ENCODE measurements around the gene ERC2. TPM values are rescaled to one million over a fixed set of nuclear protein-coding genes. Genes with fewer than 3 reads are reported as not detected.

ERC2 gene
- total and polyA plus RNA-seq, 2 of the 8 experiments (the other 6 are each of a cell fraction or from before 2014, with no cell fraction given) = 16.4 to 22.8 TPM

- H4K20me1 ChIP-seq (replicated peaks in 1 of 2; ENCODE audit: control insufficient read depth in 1 of 2, insufficient read depth in 2 of 2, low read length in 2 of 2) = no peaks in the 10 kb centered on the region
- H3K79me2 ChIP-seq (ENCODE audit: control insufficient read depth in 1 of 2, insufficient read depth in 2 of 2, low read length in 2 of 2) = no peaks in the 10 kb centered on the region
- no peak overlapping the region for H3K4me3 ChIP-seq (ENCODE audit: extremely low read depth in 1 of 4, insufficient read depth in 2 of 4, low read depth in 3 of 4, low read length in 4 of 4)
- H3K23ac ChIP-seq (ENCODE audit: insufficient read length) = no peak overlapping the region
- no peak overlapping the region for H3K56ac ChIP-seq (replicated peaks; ENCODE audit: insufficient read length, low read depth, low read length)
- H3K27ac ChIP-seq (ENCODE audit: low read depth, low read length) = no peak overlapping the region
- H2AFZ ChIP-seq (ENCODE audit: low read length) = no peak overlapping the region
- H4K5ac ChIP-seq (ENCODE audit: insufficient read length, low read depth, low read length) = no peak overlapping the region
- no peak overlapping the region for H3K9ac ChIP-seq (replicated peaks in 1 of 4; ENCODE audit: extremely low read depth in 1 of 4, low read depth in 3 of 4, low read length in 3 of 4)
- no peak overlapping the region for H3K14ac ChIP-seq (ENCODE audit: insufficient read length)
- no peaks in the 10 kb centered on the region for H3K4me1 ChIP-seq (replicated peaks in 1 of 4; ENCODE audit: control insufficient read depth in 3 of 4, insufficient read depth in 4 of 4, low read length in 3 of 4)
- no peak overlapping the region for H2BK5ac ChIP-seq (ENCODE audit: low read depth, low read length)
- H3K18ac ChIP-seq (ENCODE audit: extremely low read depth, low read length) = no peak overlapping the region
- H2BK20ac ChIP-seq (ENCODE audit: low read length) = no peak overlapping the region
- no peak overlapping the region for H3K4ac ChIP-seq (replicated peaks; ENCODE audit: insufficient read length, low read depth, low read length)
- ChIA-PET CTCF (ENCODE audit: partially characterized antibody) (interaction anchor here (1.2 to 1.6 kb wide), 2 partner anchors 10 to 18 kb away, joined by 4 to 5 read pairs; no protein-coding TSS in a partner anchor), POLR2A (ENCODE audit: partially characterized antibody) (no interaction called here)
- no peaks in the 10 kb centered on the region for H3K9me3 ChIP-seq (ENCODE audit: insufficient read depth in 2 of 2, low read depth in 1 of 2, low read length in 1 of 2)
- DNase-seq (ENCODE audit: low read depth in 1 of 2, low spot score in 2 of 2) (no peak), FAIRE-seq (no peak)
- H4K91ac ChIP-seq (replicated peaks; ENCODE audit: insufficient read length, low read length) = no peak overlapping the region
- no peak overlapping the region for H4K8ac ChIP-seq (ENCODE audit: extremely low read depth, insufficient read depth, low read length)
- no peak overlapping the region for H3K4me2 ChIP-seq (ENCODE audit: insufficient read depth in 1 of 2, low read depth in 2 of 2, low read length in 2 of 2)
- no peak overlapping the region for H2BK15ac ChIP-seq (ENCODE audit: low read length)
- H3K27me3 ChIP-seq (replicated peaks in 1 of 4; ENCODE audit: control insufficient read depth in 3 of 4, extremely low read depth in 1 of 4, insufficient read depth in 3 of 4, low read length in 3 of 4) = no peaks in the 10 kb centered on the region
- no peaks in the 10 kb centered on the region for H3K36me3 ChIP-seq (ENCODE audit: control insufficient read depth in 2 of 4, insufficient read depth in 4 of 4, low read length in 3 of 4)
- no peak overlapping the region for H2AK5ac ChIP-seq (ENCODE audit: low read depth, low read length)
- H3K79me1 ChIP-seq (ENCODE audit: low read depth, low read length) = no peaks in the 10 kb centered on the region
- no peak overlapping the region for H2BK120ac ChIP-seq (replicated peaks; ENCODE audit: low read depth, low read length)
- 96% methylated on average over 2 of the region's 2 CpGs; no CpG with 5 or more reads in 1 of the 2 experiments for WGBS, 2 experiments (ENCODE audit: extremely low coverage in 1 of 2, insufficient coverage in 1 of 2, insufficient read length in 1 of 2, insufficient replicate concordance in 2 of 2, low coverage in 1 of 2, low lambda C conversion rate in 2 of 2, missing lambda C conversion rate in 1 of 2)
- H3K23me2 ChIP-seq (ENCODE audit: low read depth, low read length) = no peaks in the 10 kb centered on the region
- H2BK12ac ChIP-seq (ENCODE audit: low read depth, low read length) = no peak overlapping the region
- TF ChIP-seq EZH2 (IDR thresholded peaks at IDR 0.05; ENCODE audit: low read depth, low read length, severe bottlenecking) (no peak), SIRT6 (IDR thresholded peaks at IDR 0.05; ENCODE audit: low read length) (no peak), KDM4A (IDR thresholded peaks at IDR 0.05; ENCODE audit: low read depth, low read length, severe bottlenecking) (no peak), CTBP2 (IDR thresholded peaks at IDR 0.05; ENCODE audit: borderline replicate concordance, insufficient read depth, insufficient read length, low read length) (no peak), NRF1 (IDR thresholded peaks at IDR 0.05; ENCODE audit: low read depth, low read length) (no peak), POLR2A (IDR thresholded peaks at IDR 0.05; ENCODE audit: control extremely low read depth in 1 of 2, low read depth in 2 of 2, low read length in 2 of 2) (no peak), TEAD4 (IDR thresholded peaks at IDR 0.05; ENCODE audit: low read depth, low read length) (no peak), MAFK (IDR thresholded peaks at IDR 0.05; ENCODE audit: low read depth, low read length) (no peak), SAP30 (IDR thresholded peaks at IDR 0.05; ENCODE audit: insufficient read depth, insufficient replicate concordance, low read length) (no peak), CHD1 (IDR thresholded peaks at IDR 0.05; ENCODE audit: low read depth, low read length) (no peak)
- TF ChIP-seq, protein P1, sequence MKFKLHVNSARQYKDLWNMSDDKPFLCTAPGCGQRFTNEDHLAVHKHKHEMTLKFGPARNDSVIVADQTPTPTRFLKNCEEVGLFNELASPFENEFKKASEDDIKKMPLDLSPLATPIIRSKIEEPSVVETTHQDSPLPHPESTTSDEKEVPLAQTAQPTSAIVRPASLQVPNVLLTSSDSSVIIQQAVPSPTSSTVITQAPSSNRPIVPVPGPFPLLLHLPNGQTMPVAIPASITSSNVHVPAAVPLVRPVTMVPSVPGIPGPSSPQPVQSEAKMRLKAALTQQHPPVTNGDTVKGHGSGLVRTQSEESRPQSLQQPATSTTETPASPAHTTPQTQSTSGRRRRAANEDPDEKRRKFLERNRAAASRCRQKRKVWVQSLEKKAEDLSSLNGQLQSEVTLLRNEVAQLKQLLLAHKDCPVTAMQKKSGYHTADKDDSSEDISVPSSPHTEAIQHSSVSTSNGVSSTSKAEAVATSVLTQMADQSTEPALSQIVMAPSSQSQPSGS (IDR thresholded peaks at IDR 0.05; ENCODE audit: low read length) = no peak
- TF ChIP-seq, protein P2, sequence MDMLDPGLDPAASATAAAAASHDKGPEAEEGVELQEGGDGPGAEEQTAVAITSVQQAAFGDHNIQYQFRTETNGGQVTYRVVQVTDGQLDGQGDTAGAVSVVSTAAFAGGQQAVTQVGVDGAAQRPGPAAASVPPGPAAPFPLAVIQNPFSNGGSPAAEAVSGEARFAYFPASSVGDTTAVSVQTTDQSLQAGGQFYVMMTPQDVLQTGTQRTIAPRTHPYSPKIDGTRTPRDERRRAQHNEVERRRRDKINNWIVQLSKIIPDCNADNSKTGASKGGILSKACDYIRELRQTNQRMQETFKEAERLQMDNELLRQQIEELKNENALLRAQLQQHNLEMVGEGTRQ (IDR thresholded peaks at IDR 0.05; ENCODE audit: low read length) = no peak
Observed at GRCh38 chr3:55626279-55626665, 842.0 kb downstream of the ERC2 start.

All from H1 (cell line).